A673 (cell line): ENCODE results near the gene CDKAL1. TPM values are rescaled to one million over a fixed set of nuclear protein-coding genes. Genes with fewer than 3 reads are reported as not detected.

Experiments used
- BruUV-seq: library from RNA; stranded (reverse); fragments of 400-500 nt; replicated peaks from 2 replicates; lab custom pipeline; 2021; lab: Mats Ljungman, UMichigan
- CTCF ChIA-PET: fragments of 300-600 bp; sonication (Branson Sonifier 250); formaldehyde crosslinking; loops from one replicate; lab custom pipeline; 2022; ENCODE audit warnings: antibody characterized with exemption; lab: Charles Lee
- POLR2A ChIA-PET: fragments of 300-600 bp; sonication (Branson Sonifier 250); formaldehyde crosslinking; loops from one replicate; lab custom pipeline; 2022; ENCODE audit warnings: antibody characterized with exemption; ENCODE audit not compliant: low non-redundant PET; lab: Charles Lee
- DNase-seq: peaks from one replicate; pipeline ENCODE4 v3.0.0-alpha.2; 2015; ENCODE audit warnings: low spot score
- H3K27ac ChIP-seq: fragments of 200-600 bp; sonication (generic); 2 replicates; pipeline ENCODE4 v1.5.1; 2016; ENCODE audit warnings: mixed run types, low read depth, mild to moderate bottlenecking, mixed read lengths, antibody characterized with exemption, low read length; ENCODE audit not compliant: poor library complexity, severe bottlenecking
- H3K27me3 ChIP-seq: fragments of 200-600 bp; sonication (generic); replicated peaks from 2 replicates; pipeline ENCODE4 v1.6.1; 2017; ENCODE audit warnings: mixed run types, low read depth, mild to moderate bottlenecking, mixed read lengths, antibody characterized with exemption, low read length; ENCODE audit not compliant: insufficient read depth, poor library complexity
- H3K36me3 ChIP-seq: fragments of 200-600 bp; sonication (generic); 2 replicates; pipeline ENCODE4 v1.6.1; 2016; ENCODE audit warnings: mixed run types, mild to moderate bottlenecking, mixed read lengths, antibody characterized with exemption, low read length; ENCODE audit not compliant: insufficient read depth, poor library complexity, severe bottlenecking
- H3K4me1 ChIP-seq: fragments of 200-600 bp; sonication (generic); 2 replicates; pipeline ENCODE4 v1.6.1; 2017; ENCODE audit warnings: mixed run types, mild to moderate bottlenecking, mixed read lengths, antibody characterized with exemption, low read length; ENCODE audit not compliant: insufficient read depth, poor library complexity, severe bottlenecking
- H3K4me3 ChIP-seq: fragments of 200-600 bp; sonication (generic); 2 replicates; pipeline ENCODE4 v1.5.1; 2016; ENCODE audit warnings: low read depth, mixed run types, mild to moderate bottlenecking, mixed read lengths, low read length; ENCODE audit not compliant: poor library complexity, severe bottlenecking
- H3K9me3 ChIP-seq: fragments of 200-600 bp; sonication (generic); 2 replicates; pipeline ENCODE4 v1.6.1; 2016; ENCODE audit warnings: mixed run types, low read depth, mild to moderate bottlenecking, mixed read lengths, antibody characterized with exemption, low read length; ENCODE audit not compliant: poor library complexity, severe bottlenecking
- CTCF ChIP-seq: fragments of 300-800, 200-600 bp; sonication (generic); conservative IDR thresholded peaks from 2 replicates; pipeline ENCODE4 v1.5.1; 2017; ENCODE audit warnings: low read depth, mild to moderate bottlenecking, antibody characterized with exemption, low read length, moderate library complexity, mixed read lengths
- EZH2 ChIP-seq: fragments of 200-600 bp; sonication (generic); IDR thresholded peaks from 2 replicates; pipeline ENCODE4 v1.6.1; 2017; ENCODE audit warnings: borderline replicate concordance, low read depth, mild to moderate bottlenecking, mixed read lengths, antibody characterized with exemption, low read length; ENCODE audit not compliant: poor library complexity, severe bottlenecking
- intact Hi-C: fragments of 100-400 bp; cut with micrococcal nuclease; formaldehyde crosslinking; loops from one replicate; pipeline ENCODE4 v1.10.0; 2022; ENCODE audit not compliant: unreplicated experiment
- total RNA-seq: library from RNA; stranded (reverse); gene quantifications from 2 replicates; pipeline ENCODE4 v1.2.3, GENCODE V29; 2021

Gene CDKAL1
- total RNA-seq, 1 experiment from 2014 or later: 35.5 TPM

- Histone ChIP-seq H3K9me3 (no peaks in the 10 kb centered on the region), H3K27ac (peak overlapping the region; percentile 86), H3K27me3 (no peaks in the 10 kb centered on the region), H3K4me1 (peaks cover 88% of the 10 kb centered on the region), H3K4me3 (no peak overlapping the region), H3K36me3 (no peaks in the 10 kb centered on the region)
- POLR2A ChIA-PET: no interaction called here
- BruUV-seq: no TSS peak
- intact Hi-C loops: loop anchor here (10.0 kb wide), 2 partner anchors 313 to 433 kb away; no protein-coding TSS in a partner anchor
- CTCF ChIA-PET: no interaction called here
- DNase-seq: no peak
- TF ChIP-seq CTCF: no peak
- no peak for TF ChIP-seq EZH2
Observed at GRCh38 chr6:21187485-21187884, 653.2 kb downstream of the CDKAL1 start.

GRCh38 chr6:21188505-21189223 is 654.4 kb downstream of the CDKAL1 start:
- TF ChIP-seq CTCF (no peak), EZH2 (no peak)
- no peak overlapping the region for H3K4me3 ChIP-seq
- DNase-seq: peak; percentile 96
- intact Hi-C loops: loop anchor here (2.0 to 10.0 kb wide), 3 partner anchors 314 to 434 kb away; no protein-coding TSS in a partner anchor
- H3K36me3 ChIP-seq: no peaks in the 10 kb centered on the region
- ChIA-PET CTCF (no interaction called here), POLR2A (interaction anchor here (0.7 kb wide), 1 partner anchor 492 kb away, joined by 3 read pairs; no protein-coding TSS in a partner anchor)
- BruUV-seq: no TSS peak
- peaks cover 76% of the 10 kb centered on the region for H3K4me1 ChIP-seq
- no peaks in the 10 kb centered on the region for H3K27me3 ChIP-seq
- no peaks in the 10 kb centered on the region for H3K9me3 ChIP-seq
- H3K27ac ChIP-seq: peak overlapping the region; percentile 86

- H3K4me1 ChIP-seq: peaks cover 70% of the 10 kb centered on the region
Observed at GRCh38 chr6:21189759-21190158, 655.5 kb downstream of the CDKAL1 start.

More at GRCh38 chr6:21189759-21190158, 655.5 kb downstream of the CDKAL1 start:
- DNase-seq: peak; percentile 49
- intact Hi-C loops: loop anchor here (2.0 to 10.0 kb wide), 4 partner anchors 315 to 615 kb away; no protein-coding TSS in a partner anchor
- peak overlapping the region; percentile 86 for H3K27ac ChIP-seq
- no peaks in the 10 kb centered on the region for H3K27me3 ChIP-seq
- H3K4me3 ChIP-seq: no peak overlapping the region
- ChIA-PET CTCF (no interaction called here), POLR2A (interaction anchor here (0.6 kb wide), 1 partner anchor 433 kb away, joined by 5 read pairs; no protein-coding TSS in a partner anchor)
- no peaks in the 10 kb centered on the region for H3K9me3 ChIP-seq
- no peaks in the 10 kb centered on the region for H3K36me3 ChIP-seq
- no peak for TF ChIP-seq EZH2
- TF ChIP-seq CTCF: no peak
- no TSS peak for BruUV-seq
